ENCODE data around the gene MYB. TPM values are rescaled to one million over a fixed set of nuclear protein-coding genes. Genes with fewer than 3 reads are reported as not detected.
"Not testable (repeated sequence)": the region's sequence is repeated elsewhere in the genome, so short reads cannot be mapped to it uniquely, and the experiment has no call there.

Gene MYB
- 0.40 TPM in 2 replicates for total RNA-seq (2014; rRNA removed; shearing (Covaris generic))
- polyA plus RNA-seq (2015; cell fraction: cytosol; rRNA removed) = 0.43 and 0.81 TPM in 2 replicates
- polyA plus RNA-seq (2015; cell fraction: nucleus; rRNA removed) = 0.93 and 1.2 TPM in 2 replicates

DNA sequence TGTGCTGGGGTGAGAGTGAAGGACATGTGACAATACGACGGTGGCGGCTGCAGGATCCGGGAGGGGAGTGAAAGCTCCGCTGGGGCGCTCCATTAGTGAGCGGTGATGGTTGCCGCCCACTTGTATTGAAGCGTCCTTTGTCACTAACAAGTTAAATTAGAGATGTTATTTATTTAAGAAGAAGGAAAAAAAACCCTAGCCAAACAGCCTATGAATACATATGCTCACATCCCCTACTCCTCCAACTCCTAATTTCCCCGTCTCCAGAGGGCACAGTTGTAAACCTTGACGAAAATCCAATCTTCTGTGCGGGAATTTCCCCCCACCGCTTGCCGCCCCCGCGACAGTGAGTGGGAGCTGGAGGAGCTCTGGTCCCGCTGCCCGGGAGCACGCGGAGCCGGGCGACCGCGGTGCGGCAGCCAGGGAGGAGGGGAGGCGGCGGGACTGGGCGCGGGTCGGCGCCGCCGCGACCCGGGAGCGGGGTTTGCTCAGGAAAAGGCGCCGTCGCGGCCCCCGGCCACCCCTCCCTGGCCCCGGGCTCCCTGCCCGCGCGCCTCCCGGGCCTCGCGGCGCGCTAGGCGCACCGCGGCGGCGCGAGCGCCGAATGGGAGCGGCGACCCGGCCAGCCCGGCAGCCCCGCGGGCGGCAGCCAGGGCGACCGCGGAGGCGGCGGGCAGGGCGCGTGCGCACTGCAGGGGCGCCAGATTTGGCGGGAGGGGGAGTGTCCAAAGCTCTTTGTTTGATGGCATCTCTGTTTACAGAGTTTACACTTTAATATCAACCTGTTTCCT, at the start of gene MYB:
Gene MYB (plus strand): TSS at position 767 of the 791 bp plus-strand sequence. CDS start 206 bp downstream, outside the sequence.
- DNase-seq (ENCODE audit: low read depth) = peak; percentile 58

DNA sequence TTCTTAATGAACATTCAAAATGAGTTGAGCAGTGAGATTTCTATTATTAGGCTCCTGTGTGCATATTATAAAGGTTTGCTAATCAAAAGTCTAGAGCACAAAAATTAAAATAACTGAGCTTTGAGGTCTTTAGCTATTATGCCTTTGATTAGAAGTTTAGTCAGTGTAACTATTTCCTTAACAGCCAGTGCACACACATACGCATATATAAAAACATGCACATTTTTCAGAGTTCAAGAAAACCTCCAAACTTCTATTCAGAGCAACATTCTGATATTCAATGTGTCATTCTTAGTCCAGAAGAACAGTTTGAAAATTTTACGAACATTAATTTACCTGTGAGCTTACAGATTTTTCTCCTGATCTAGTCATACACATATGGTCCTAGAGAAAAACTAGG, 48.3 kb upstream of the MYB start:
- DNase-seq (ENCODE audit: low read depth) = no peak

DNA sequence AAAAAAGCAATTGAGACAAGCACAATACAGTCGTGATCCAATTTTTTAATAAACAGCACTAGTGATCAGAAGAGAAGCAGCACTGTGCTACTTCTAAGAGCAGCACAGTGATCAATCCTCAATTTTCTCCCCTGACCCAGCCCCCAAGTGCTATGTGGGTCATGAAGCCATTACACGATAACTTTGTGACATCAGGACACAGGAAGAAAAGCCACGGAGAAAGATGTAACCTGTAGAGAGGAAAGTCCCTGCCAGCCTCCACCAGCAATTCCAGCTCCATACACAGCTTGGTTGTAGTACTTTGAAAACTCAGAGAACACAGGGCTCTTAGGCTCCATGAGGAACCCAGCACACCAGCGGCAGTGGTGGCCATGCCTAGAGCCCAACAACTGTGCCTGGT, 45.3 kb upstream of the MYB start:
- DNase-seq (ENCODE audit: low read depth) = no peak

DNA sequence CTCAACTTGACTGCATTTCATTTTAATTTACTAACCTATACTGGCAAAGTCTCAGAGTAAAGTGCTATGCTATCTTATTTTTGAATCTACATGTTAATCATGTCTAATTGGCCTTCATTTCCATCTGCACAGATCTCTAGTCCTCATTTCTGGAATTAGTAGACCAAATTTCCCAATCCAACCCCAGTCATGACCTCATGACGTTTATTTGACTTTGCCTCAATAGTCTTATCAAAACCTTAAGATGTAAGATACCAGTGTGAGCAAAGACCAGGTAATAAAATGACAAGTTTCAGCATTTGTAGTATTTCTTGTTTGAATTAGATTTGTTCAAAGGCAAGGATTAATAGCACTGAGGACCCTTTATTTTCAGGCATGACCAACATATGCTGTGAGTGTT, 43.3 kb upstream of the MYB start:
- DNase-seq (ENCODE audit: low read depth) = no peak

DNA sequence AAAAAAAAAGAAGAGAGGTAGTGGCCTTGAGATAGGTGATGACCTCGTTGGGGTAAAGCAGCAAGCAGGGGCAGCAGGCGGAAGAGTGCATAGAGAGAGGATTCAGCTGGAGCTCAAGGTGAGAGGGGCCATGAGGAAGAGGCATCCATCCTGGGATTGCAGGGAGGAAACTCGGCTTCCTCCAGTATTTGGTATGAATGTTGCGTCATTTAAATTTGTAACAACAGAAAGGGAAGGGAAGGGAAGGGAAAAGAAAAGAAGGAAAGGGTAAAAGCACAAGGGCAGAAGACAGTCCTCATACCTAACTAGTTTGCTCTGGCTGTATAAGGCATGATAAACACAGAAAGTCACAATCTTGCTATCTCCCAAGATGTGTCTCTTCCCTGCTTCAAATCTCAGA, 39.9 kb upstream of the MYB start:
- no peak for DNase-seq (ENCODE audit: low read depth)

DNA sequence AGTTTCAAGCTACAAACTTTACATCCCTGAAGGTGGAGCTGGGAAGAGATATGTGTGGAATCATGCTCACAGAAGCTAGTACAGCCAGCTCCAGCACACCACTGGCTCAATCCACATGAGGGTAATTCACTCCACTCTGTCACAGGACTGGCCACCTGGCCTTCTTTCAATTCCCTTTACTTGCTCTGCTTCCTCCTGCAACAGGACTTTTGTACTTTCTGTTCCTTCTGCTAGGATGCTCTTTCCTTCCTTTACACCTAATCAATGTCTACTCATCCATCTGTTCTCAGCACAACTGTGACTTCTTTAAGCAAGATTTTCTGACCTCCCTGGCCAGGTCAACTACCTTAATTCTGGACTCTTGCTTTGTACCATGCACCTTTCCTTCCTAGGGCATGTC, 39.4 kb upstream of the MYB start:
- no peak for DNase-seq (ENCODE audit: low read depth)

DNA sequence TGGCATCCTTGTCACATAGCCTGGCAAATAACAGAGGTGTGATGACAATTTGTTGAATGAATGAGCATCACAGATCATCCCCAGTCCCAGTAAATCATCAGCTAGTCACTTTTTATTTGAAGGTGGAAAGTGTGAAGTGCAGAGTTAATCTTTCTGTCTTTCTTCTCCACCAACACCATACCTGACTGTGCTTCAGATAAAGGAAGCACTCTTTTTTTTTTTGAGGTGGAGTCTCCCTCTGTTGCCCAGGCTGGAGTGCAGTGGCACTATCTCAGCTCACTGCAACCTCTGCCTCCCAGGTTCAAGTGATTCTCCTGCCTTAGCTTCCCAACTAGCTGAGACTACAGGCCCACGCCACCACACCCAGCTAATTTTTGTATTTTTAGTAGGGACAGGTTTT, 38.9 kb upstream of the MYB start:
- not testable (repeated sequence) for DNase-seq (ENCODE audit: low read depth)

DNA sequence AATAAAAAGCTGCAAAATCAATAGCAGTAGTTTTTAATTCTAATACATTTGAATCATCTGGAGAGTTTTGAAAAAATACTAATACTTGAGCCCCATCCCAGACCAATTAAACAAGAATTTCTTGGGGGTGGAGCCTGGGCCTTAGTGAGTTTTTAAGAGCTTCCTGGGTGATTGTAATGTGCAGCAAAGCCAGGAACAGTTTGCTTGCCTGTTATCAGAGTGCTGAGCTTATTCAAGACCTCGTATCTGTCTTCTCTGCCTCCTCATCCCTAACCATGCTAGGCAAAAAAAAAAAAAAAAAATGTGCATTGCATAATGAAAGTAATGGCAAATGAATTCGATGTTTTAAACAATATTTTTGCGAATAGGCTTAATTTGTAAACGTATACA, 36.4 kb upstream of the MYB start:
- no peak for DNase-seq (ENCODE audit: low read depth)

DNA sequence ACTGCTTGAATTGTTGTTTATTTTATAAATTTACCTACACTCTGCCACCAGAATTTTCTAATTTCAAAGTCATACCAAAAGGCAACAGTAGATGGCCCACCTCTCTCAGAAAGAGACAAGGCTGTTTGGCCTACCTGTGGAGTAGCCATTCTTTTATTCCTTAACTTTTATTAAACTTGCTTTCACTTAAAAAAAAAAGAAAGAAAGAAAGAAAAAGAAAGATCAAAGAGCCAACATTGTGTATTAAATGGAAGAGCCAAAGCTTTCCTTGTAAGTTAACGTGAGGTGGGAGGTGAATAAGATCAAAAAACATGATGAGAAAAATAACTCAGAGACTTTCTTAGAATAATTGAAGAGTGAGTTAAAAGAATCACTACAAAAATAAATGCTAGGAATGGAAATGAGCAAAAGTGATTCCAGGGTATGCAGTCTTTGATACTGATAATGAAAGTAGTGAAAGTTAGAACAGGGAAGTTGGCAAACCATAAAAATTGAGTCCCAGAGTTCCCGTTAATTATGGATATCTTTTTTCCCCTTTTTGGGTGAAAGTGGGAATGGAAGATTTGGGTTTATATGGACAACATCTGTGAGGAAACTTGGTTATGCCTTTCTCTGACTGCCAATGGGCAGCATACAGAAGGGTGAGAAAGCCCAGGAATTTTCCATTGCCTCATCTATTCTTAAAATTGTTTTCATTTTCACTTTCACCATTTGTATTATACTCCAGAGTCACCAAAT, 35.9 kb upstream of the MYB start:
- DNase-seq (ENCODE audit: low read depth) = peak; percentile 16

DNA sequence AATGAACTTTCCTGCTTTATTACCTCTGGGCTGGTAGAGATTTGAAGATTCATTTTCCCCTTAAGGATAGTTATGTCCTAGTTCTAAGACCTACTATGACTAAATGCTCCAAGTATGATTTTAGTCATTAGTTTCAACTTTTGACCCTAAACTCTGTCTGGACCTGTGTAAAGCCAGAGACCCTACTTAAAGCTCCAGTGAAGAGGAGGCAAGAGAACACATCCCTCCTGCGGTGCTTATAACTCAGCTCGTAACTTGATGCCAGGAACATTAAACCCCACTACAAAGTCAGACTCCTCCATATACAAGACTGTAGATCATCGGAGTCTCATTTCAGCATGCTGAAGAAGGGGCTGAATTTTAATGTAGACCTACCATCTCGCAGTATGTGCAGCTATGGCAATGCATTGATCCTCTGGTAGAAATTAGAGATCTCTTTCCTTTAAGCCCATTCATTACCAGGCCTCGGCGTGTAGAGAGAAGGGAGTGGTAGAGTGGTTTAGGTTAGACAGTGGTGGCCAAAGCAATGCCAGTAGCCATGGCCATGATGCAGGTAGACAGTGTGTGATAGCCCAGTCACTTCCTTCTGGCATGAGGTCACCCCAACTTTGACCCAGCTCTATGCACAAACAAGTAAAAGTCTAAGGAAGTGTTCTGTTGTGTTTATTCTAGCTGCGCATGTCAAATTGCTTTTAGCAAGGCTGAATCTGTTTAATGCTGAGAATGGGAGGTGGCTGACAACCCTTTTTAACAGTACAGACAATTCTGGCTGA, 34.8 kb upstream of the MYB start:
- peak; percentile 44 for DNase-seq (ENCODE audit: low read depth)

DNA sequence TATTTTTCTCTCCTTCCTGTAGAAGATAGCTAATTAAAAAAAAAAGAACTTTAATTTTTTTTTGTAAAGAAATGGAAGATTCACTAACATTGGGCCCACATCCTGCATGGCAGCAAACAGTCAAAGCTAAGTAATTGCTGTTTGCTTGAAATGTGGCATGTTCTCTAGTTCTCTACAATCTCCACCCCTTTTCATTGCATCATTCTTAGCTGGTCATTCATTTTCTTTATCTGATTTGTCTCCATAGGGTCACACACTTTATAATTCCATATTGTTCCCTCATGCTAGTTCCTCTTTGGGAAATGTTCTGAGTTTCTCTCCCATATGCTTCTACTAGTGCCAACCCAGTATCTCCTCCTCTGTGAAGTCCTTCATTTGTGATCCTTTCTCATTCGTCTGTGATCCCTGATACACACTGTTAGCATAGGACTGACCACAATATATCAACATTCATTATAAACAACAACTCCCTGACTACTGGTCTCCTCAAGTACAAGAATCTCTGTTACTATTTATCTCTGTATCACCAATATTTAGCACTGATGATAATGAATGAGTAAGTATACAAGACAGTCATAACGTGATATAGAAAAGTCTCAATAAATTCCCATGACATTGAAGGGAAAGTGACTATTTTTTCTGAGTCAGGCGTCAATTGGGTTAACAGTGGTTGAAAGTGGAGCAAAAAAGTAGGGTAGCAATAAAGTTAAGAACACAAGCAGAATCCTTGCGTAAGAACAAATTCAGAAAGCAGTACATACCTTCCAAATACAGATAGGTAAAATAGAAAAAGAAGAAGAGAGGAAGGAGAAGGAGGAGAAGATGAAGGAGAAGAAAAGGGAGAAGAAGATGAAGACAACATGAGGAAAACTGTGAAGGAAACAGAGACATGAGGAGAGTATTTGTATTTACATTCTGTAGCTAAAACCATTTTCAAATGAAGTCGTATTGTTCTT, 33.2 kb upstream of the MYB start:
- no peak for DNase-seq (ENCODE audit: low read depth)

DNA sequence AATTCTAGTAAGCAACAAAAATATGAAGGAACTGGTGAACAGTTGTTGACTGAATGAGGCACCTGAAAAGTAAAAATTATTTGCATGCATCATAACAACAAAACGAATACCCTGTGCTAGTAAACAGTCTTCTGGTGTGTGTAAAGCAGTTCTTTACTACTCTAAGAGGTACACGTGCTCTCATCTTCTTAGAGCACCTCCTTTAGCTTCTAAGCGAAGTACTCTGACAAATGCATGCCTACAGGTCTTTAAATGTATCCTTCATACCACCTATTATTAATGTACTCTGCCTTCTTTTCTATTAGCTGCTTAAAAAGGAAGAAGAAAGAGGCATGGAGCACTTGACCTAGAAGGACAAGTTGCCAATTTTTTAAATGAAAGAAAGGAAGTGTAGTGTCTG, 32.2 kb upstream of the MYB start:
- DNase-seq (ENCODE audit: low read depth) = no peak

DNA sequence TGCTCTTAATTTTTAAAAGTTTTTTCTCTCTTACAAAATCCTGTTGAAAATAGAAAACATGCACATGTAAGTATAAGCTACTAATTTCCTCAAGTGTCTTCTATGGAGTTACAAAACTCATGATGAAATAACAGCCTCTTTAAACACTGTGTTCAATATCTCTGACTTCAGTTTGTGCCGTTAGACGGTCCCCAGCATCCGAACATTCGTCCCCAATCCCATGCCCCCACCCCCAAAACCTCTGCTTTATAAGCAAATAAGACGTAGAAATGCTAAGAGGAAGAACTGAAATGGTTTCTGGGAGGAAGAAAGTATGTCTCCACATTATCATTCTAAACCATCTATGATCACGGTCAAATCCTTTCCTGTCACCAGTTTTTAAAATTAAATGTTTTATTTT, 31.7 kb upstream of the MYB start:
- no peak for DNase-seq (ENCODE audit: low read depth)

DNA sequence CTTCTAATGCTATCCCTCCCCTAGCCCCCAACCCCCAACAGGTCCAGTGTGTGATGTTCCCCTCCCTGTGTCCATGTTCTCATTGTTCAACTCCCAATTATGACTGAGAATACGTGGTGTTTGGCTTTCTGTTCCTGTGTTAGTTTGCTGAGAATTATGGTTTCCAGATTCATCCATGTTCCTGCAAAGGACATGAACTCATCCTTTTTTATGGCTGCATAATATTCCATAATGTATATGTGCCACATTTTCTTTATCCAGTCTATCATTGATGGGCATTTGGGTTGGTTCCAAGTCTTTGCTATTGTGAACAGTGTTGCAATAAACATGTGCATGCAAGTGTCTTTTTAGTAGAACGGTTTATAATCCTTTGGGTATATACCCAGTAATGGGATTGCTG, 30.6 kb upstream of the MYB start:
- not testable (repeated sequence) for DNase-seq (ENCODE audit: low read depth)

DNA sequence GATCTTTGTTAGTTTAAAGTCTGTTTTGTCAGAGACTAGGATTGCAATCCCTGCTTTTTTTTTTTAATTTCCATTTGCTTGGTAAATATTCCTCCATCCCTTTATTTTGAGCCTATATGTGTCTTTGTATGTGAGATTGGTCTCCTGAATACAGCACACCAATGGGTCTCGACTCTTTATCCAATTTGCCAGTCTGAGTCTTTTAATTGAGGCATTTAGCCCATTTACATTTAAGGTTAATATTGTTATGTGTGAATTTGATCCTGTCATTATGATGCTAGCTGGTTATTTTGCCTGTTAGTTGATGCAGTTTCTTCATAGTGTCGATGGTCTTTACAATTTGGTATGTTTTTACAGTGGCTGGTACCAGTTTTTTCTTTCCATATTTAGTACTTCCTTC, 27.0 kb upstream of the MYB start:
- DNase-seq (ENCODE audit: low read depth) = not testable (repeated sequence)

DNA sequence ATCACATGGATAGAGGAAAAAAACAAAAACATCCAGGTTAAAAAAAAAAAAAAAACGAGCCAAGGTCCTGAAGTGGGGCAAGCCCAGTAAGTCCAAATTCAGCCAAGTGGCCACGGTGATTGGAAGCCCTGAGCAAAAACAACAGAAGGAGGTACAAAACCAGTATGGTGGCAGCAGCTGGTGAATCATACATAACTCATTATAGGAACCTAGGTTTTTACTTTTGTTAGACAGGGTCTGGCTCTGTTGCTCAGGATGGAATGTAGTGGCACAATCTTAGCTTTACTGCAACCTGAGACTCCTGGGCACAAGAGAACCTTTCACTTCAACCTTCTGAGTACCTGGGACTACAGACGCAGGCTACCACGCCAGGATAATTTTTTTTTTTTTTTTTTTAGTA, 22.7 kb upstream of the MYB start:
- peak; percentile 10 for DNase-seq (ENCODE audit: low read depth)

DNA sequence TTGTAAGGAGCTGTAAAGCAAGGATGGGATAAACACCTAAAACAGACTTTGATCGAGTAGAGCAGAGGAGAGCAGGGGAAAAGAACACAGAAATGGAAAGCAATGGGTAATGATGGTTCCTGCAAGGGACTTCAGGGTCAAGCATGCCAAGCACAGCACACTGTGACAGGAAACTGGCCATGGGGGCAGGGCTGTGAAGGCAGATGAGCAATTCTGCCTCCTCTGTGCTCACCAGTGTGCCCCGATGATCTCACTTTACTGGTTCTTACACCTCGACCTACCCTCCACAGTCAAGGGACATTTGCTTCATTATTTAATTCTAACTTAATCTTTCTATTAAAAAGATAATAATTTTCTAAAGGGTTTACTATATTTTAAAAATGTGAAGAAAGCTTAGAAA, 21.6 kb upstream of the MYB start:
- peak; percentile 31 for DNase-seq (ENCODE audit: low read depth)

DNA sequence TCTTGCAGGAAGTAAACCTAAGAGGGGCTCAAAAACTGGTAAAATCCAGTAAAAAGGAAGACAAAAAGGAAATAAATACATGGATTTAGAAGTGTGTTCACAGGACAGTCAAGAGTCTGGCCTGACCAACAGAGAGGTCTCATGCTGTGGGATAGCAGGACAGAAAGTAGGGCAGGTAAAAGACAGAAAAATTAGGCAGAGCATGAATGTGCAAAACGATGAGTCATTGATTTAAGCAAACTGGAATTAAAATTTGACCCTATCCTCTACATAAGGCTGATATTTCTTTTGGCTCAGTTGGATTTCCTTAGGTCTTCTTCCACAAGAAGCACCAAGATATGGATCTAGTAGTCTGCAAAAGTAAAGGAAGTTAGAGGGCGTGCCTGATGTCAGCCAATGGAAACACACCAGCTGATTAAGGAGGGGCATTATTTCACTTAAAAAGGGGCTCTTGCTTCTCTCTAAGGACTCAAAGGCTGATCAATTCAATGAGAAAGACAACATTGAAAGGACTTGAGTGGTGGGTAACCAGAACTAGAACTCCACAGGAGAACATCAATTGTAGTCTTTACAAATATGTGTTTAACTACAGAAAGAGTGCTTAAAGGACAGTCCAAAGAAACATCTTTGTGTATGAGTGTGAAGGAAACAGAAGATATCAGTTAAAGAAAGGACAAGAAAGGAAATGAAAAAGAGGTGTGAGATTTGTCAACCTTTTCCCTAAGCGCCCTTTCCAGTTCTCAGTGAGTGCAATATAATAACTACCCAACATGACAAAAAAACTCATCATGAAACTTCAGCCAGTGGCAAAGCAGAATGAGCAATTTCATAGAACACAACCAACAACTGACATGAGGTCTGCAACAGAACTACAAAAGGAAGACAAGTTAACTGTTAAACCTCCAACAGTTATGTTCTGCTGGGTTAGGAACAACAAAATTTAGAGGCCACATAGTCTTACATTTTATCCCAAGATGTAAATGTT, 19.4 kb upstream of the MYB start:
- no peak for DNase-seq (ENCODE audit: low read depth)

DNA sequence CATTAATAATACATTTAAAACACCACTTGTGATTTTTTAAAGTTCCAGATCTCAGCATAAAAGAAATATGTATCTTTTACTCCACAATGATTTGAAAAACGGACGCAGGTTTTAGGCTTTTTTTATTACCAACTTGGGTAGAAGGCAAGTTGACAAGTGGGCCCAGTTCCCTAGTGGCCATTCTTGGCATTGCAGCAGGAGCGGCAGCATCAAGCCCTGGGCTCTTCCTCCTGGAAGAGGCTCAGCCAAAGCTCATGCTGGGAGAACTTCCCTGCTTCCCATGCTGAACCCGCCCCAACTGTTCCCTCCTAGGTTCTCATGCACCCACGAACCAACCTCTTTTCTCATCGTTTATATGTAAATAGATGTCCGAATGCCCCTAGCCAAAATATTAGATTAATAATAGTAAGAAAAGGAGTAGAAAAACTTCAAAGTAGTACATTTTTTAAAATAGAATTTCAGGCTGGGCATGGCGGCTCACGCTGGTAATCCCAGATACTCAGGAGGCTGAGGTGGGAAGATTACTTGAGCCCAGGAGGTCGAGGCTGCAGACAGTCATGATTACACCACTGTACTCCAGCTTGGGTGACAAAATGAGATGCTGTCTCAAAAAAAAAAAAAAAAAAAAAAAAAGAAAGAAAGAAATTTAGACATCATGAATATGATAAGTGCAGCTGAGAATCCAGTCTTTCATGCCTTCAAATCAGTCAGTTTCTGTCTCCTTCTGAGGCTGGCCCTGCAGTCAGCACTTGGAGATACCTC, 18.2 kb upstream of the MYB start:
- DNase-seq (ENCODE audit: low read depth) = peak; percentile 54
